AG04449 (cell line): Measurements from ENCODE around the gene CDKL5.

Source experiments
- CTCF ChIA-PET: fragments of 350-600 bp; formaldehyde crosslinking; extraction: SDS; loops from one replicate; lab custom pipeline; 2021; ENCODE audit warnings: antibody characterized with exemption; lab: Yijun Ruan, JAX
- POLR2A ChIA-PET: fragments of 400-600, 350-600 bp; formaldehyde crosslinking; extraction: SDS; loops from one replicate; lab custom pipeline; 2020; ENCODE audit warnings: antibody characterized with exemption, inconsistent platforms; lab: Yijun Ruan, JAX
- DNase-seq: peaks from one replicate; pipeline ENCODE4 v3.0.0-alpha.2; 2010; ENCODE audit warnings: low read depth, low spot score
- H3K4me3 ChIP-seq: 2 replicates; pipeline ENCODE4 v1.5.1; 2011; ENCODE audit warnings: low read depth, mild to moderate bottlenecking, control low read depth, low read length
- CTCF ChIP-seq: IDR thresholded peaks from one replicate; pipeline ENCODE4 v1.5.1; 2011; ENCODE audit warnings: mild to moderate bottlenecking, moderate library complexity, low read length, control low read depth, inconsistent platforms; ENCODE audit not compliant: insufficient read depth; ENCODE audit errors: missing control alignments

CDKL5 gene

GRCh38 chrX:18406531-18407266, 18.7 kb upstream of the CDKL5 start:
- ChIA-PET CTCF (interaction anchor here (1.0 to 1.6 kb wide), 2 partner anchors 11 to 14 kb away, joined by 3 to 4 read pairs; no protein-coding TSS in a partner anchor), POLR2A (no interaction called here)
- TF ChIP-seq CTCF, result no peak
- DNase-seq, result no peak
- H3K4me3 ChIP-seq, result no peak overlapping the region

GRCh38 chrX:18410038-18410437, 15.4 kb upstream of the CDKL5 start:
- no peak overlapping the region for H3K4me3 ChIP-seq
- peak; percentile 12 for TF ChIP-seq CTCF
- ChIA-PET POLR2A (no interaction called here), CTCF (interaction anchor here (0.7 to 2.4 kb wide), 13 partner anchors 9 to 924 kb away, joined by 3 to 11 read pairs (median 4); no protein-coding TSS in a partner anchor)
- DNase-seq, result no peak

GRCh38 chrX:18415386-18415785, 10.0 kb upstream of the CDKL5 start:
- POLR2A ChIA-PET, result no interaction called here
- no peak for DNase-seq
- CTCF ChIA-PET, result no interaction called here
- H3K4me3 ChIP-seq, result no peak overlapping the region
- TF ChIP-seq CTCF, result no peak

- ChIA-PET POLR2A (no interaction called here), CTCF (interaction anchor here (1.2 kb wide), 1 partner anchor 12 kb away, joined by 3 read pairs; no protein-coding TSS in a partner anchor)
- DNase-seq, result peak; percentile 53
- H3K4me3 ChIP-seq, result no peak overlapping the region
- peak; percentile 4 for TF ChIP-seq CTCF
Measured at GRCh38 chrX:18422325-18422724, 3.1 kb upstream of the CDKL5 start.

- no peak for TF ChIP-seq CTCF
- H3K4me3 ChIP-seq, result no peak overlapping the region
- DNase-seq, result no peak
- CTCF ChIA-PET, result interaction anchor here (1.2 kb wide), 1 partner anchor 13 kb away, joined by 3 read pairs; no protein-coding TSS in a partner anchor
- POLR2A ChIA-PET, result no interaction called here
Measured at GRCh38 chrX:18422886-18423285, 2.5 kb upstream of the CDKL5 start.

GRCh38 chrX:18424482-18425198, 768 bp upstream of the CDKL5 start:
- DNase-seq, result no peak
- H3K4me3 ChIP-seq, result peak overlapping the region; percentile 67
- ChIA-PET POLR2A (no interaction called here), CTCF (no interaction called here)
- no peak for TF ChIP-seq CTCF
